NCI-H446 (cell line): ENCODE measurements around the gene CABLES1.
A peak's percentile ranks its signal among the peaks of the same experiment; 100 is the strongest.
"Not testable (repeated sequence)": the region's sequence is repeated elsewhere in the genome, so short reads cannot be mapped to it uniquely, and the experiment has no call there.

Experiments
- DNase-seq, 2 experiments: peaks; one replicate each; lab custom pipeline; 2025; lab: John Stamatoyannopoulos, UW

CABLES1 gene

DNA sequence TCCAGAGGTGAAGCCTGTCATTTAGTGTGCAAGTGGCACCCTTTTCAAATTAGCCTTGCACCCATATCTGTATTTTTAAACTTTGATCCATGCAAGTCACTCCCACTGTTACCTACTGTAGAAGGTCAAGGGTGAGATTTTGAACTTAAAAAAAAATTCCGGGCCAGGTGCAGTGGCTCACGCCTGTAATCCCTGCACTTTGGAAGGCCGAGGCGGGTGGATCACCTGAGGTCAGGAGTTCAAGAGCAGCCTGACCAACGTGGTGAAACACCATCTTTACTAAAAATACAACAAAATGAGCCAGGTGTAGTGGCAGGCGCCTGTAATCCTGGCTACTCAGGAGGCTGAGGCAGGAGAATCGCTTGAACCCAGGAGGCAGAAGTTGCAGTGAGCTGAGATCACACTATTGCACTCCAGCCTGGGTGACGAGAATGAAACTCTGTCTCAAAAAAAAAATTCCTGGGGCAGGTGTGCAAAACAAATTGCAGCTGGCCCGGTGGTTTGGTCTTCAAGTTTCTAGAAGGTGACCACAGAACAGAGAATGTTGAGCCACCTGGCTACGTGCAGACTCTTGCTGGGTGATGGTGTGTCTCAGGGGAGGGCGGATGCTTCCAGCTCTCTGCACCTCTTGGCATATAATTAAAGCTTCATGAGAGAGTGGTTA, 106.7 kb downstream of the CABLES1 start:
- not testable (repeated sequence) for DNase-seq

DNA sequence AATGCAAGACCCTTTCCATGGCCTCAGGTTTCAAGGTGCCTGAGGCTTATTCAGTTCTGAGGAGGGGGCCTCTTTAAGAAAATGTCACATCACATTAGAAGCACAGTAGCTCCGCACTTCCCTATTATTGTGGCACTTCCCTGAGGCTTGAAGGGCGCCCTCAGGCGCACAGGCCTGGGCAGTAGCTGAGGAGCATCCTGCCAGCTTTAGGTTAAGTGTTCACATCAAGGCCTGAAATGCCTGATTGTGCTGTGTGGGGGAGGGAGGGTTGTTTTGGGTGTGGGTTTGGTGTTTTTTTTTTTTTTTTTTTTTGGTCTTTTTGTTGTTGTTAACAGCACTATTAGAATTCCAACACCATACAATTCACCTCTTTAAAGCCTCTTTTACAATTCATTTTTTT, 107.9 kb downstream of the CABLES1 start:
- DNase-seq: no peak

DNA sequence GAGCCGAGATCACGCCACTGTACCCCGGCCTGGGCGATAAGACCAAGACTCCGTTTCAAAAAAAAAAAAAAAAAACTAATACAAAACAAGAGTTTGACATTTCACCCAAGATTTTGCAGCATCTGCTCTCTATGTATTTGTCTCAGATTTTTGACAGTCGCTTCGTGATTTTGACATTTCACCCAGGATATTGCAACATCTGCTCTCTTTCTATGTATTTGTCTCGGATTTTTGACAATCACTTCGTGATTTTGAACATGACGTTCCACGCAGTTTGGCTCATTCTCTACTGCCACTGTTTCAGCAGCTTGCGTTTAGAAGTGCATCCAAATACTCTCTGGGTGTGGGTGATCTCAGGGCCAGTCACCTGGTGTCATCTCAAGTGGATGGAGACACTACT, 108.5 kb downstream of the CABLES1 start:
- DNase-seq: no peak

- peak in 1 of 2 experiments; percentile 26 for DNase-seq
These were observed 109.1 kb downstream of the CABLES1 start for GRCh38 chr18:23244401-23244800.

GRCh38 chr18:23245461-23245860, 110.2 kb downstream of the CABLES1 start:
- no peak for DNase-seq

DNA sequence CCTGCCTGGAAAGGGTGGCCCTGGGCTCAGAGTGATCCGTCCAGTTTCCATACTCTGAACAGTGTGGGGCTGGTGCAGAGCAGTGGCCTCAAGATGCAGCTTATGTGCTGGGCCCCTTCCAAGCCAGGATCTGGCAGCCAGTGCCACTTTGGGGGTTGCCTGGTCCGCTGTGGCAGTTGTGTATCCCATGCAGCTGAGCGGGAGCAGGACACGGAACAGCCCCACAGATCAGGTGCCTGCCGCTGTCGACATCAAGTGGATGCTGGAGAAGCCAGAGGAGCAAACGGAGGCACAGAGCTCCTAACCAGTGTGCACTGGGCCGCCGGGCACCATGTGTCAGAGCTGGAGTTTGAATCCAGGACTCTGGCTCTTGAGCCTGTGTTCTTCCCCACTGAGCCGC, 112.0 kb downstream of the CABLES1 start:
- DNase-seq: no peak

DNA sequence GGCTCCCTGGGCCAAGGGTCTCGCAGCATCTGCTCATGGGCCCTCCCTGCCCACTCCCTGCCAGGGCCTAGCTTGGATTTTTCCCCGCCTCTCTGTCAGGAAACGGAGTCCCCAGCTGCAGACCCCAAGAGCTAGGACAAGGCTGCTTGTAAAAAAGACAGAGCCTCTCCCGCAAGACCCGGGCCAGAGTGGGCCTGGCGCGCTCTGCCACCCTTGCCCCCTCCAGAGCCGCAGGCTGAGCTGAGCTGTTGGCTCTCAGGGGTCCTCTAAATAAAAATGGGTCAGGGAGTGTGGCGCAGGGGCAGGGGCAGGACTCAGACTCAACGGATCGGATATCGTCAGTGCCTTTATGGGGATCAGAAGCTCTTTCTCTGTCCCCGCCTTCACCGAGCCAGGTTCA, 112.6 kb downstream of the CABLES1 start:
- DNase-seq: no peak

- DNase-seq: no peak
These were observed 113.5 kb downstream of the CABLES1 start for GRCh38 chr18:23248826-23249225.

- DNase-seq: no peak
These were observed 114.1 kb downstream of the CABLES1 start for GRCh38 chr18:23249348-23249747.

DNA sequence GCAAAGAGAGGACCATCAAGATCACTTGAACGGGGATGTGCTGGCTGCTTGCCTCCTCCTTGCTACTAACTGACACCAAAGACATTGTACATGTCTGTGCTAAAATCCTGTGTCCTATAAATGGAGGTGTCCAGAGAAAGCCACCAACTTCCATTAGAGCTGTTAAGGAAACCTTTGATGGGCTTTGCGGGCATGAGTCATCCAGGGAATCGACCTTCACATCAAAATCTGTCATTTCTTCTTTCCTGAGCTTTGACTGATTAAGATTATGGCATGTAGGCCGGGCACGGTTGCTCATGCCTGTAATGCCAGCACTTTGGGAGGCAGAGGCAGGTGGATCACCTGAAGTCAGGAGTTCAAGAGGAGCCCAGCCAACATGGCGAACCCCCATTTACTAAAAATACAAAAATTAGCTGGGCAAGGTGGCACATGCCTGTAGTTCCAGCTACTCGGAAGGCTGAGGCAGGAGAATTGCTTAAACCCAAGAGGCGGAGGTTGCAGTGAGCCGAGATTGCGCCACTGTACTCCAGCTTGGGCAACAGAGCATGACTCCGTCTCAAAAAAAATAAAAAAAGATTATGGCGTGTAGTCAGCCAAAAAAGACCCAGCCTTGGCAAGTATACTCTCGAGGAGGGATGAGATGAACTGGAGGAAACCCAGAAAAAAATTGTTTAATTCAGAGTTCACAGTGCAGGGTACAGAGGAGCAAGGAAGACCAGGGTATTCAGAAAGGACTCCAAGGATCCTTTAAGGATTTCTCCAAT, 115.8 kb downstream of the CABLES1 start:
- DNase-seq: peak in 1 of 2 experiments; percentile 51

GRCh38 chr18:23253630-23254029, 118.3 kb downstream of the CABLES1 start:
- DNase-seq: no peak

DNA sequence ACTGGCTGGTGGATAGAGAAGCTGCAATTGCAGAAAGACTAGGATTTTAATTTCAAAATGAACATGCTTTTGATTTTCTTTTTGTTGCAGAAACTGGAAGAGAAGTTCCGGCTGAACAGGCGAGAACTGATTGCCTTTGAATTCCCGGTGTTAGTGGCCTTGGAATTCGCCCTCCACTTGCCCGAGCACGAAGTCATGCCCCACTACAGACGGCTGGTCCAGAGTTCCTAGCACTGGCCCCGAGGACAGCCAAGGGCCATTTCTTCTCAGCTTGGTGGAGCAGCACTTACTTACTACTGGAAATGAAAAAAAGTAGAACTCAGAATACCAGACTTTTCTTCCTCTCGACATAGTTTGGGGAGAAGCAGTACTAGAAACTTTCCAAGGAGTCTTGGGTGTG, 121.9 kb downstream of the CABLES1 start:
- DNase-seq: no peak

- DNase-seq: no peak
These were observed 122.6 kb downstream of the CABLES1 start for GRCh38 chr18:23257686-23258565.

GRCh38 chr18:23258566-23259469, 123.5 kb downstream of the CABLES1 start:
- DNase-seq: peak in 1 of 2 experiments; percentile 19

DNA sequence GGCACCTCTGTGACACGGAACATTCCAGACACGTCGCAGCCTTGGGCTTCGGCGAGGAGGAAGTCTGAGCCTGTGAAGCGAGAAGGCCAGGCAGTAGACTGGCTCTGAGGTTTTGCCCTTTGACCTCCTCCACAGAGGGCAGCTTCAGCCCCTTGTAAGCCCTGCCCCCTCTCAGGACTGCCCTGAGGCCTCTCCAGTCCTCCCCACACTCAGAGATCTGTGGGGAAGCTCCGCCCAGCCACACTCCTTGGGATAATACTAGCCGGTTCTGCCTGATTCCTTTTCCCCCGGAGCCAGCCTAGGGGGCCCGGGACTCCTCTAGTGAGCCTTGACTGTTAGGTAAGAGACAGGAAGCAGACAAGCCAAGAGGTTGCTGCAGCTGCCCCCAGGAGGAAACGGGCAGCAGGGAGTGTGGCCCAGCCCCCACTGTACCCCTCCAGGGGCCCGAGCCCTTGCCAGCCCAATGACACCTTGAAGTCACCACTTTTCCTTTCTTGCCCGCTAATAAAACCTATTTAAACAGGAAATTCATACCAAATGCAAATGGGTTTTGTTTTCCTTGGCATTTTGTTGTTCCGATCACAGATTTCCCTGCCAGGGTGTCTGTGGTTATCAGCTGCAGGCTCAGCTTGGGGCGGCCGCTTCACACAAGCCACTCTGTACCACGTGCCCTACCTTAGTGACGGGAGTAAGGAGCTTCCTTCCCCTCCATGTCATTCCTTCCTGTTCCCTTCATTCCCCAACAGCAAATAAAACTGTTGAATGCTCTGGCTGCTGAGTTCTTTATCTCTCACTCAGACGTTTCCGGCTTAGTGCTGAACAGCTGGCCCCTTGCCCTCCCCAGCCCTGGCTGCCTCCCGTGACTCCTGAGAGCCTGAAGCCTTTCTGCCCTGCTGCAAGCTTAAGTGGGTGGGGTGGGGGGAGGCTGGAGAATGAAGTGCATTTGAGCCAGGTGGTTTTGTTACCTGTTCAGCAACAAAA, 124.7 kb downstream of the CABLES1 start:
- peak in 1 of 2 experiments; percentile 12 for DNase-seq

DNA sequence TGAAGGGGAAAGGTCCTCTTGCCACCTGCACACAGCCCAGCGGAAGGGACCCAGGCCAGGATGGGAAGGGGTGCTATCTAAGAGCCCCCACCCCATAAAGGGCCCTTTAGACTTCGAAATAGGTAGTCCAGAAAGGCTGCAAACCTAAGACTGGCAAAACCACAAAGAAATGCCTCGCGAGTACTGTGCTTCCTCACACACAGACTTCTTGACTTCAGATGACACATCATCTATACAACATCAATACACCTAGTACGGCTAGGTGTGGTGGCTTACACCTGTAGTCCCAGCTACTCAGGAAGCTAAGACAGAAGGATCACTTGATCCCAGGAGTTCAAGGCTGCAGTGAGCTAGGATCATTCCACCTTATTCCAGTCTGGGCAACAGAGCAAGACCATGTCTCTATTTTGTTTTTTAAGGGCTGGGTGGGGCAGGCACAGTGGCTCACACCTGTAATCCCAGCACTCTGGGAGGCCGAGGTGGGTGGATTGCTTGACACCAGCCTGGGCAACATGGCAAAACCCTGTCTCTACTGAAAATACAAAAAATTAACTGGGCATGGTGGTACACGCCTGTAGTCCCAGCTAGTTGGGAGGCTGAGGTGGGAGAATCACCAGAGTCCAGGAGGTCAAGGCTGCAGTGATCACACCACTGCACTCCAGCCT, 125.8 kb downstream of the CABLES1 start:
- DNase-seq: no peak

- DNase-seq: no peak
These were observed 128.4 kb downstream of the CABLES1 start for GRCh38 chr18:23263551-23264235.

DNA sequence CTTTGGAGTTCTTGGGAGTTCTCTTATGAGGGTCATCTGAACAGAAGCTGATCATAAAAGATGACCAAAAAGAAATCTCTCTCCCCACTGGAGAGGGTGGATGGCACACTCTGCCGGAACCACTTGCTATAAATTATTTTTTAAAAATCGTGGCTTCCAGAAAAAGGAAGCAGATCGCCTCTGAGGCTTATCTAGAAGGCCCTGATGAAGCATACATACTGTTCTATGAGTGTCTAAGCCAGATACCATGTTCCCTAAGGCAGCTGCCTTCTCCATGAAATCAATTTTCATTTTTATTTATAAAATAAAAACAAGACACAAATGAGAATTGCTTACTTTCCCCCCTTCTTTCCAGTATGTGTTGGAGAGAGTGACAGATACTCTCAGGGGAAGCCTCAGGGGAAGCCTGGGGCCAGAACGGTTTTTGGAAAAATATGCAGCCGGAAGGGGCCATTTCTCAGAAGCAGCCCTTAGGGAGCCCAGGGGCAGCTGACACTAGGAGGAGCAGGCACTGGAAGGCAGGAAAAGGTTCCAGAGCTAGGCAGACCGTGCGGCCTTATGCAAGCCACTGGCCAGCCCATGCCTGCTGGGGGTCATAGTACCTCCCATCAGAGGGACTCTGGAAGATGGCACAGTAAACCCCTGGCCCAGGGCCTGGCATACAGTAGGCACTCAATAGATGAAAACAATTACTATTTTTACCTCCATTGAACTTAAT, 130.6 kb downstream of the CABLES1 start:
- DNase-seq: no peak
